Transverse colon (tissue), 4 donors: ENCODE results near the gene ISG20L2.

ENCODE experiments used
- EP300 ChIP-seq: sonication (generic); formaldehyde crosslinking; IDR thresholded peaks from one replicate; pipeline ENCODE4 v1.6.1; 2017; ENCODE audit warnings: antibody characterized with exemption, low read depth
- POLR2A ChIP-seq: fragments of 450-650 bp; IDR thresholded peaks from one replicate; pipeline ENCODE4 v1.6.1; 2016; ENCODE audit warnings: antibody characterized with exemption, mild to moderate bottlenecking, moderate library complexity
- POLR2AphosphoS5 ChIP-seq, 3 donors: sonication (generic); formaldehyde crosslinking; IDR thresholded peaks; one replicate each; pipeline ENCODE4 v1.6.1; 2016; ENCODE audit warnings: antibody characterized with exemption in 3 of 3
- TF ChIP-seq, protein P1 (sequence below), 5 experiments: fragments of 200-600 bp in 3 of 5; fragments of 450-650 bp in 2 of 5; sonication (generic) in 3 of 5; IDR thresholded peaks; 1 replicate in 2 of 5; 2 replicates in 3 of 5; pipeline ENCODE4 v1.5.1; 2016 to 2017; ENCODE audit warnings: antibody characterized with exemption in 5 of 5, inconsistent platforms in 3 of 5, mild to moderate bottlenecking in 2 of 5, moderate library complexity in 1 of 5

DNA sequence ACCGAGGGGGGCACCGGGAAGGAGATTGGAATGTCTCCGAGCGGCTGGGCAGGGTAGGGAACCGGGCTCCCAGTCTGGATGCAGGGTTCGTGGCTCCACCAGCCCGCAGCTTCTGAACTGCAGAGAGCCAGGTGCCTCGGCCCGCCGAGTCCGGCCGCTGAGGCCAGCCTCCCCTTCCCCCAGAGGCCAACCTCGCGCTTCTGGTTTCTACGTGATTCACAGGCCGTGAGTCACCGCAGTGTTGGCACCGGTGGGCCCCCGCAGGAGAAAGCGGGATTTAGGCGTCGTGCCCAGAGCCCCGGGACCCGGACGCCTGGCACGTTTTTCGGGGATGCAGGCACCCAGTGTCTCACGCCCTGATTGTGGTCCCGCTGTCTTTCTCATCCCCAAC is 23.6 kb downstream of the ISG20L2 start:
- TF ChIP-seq, protein P1, sequence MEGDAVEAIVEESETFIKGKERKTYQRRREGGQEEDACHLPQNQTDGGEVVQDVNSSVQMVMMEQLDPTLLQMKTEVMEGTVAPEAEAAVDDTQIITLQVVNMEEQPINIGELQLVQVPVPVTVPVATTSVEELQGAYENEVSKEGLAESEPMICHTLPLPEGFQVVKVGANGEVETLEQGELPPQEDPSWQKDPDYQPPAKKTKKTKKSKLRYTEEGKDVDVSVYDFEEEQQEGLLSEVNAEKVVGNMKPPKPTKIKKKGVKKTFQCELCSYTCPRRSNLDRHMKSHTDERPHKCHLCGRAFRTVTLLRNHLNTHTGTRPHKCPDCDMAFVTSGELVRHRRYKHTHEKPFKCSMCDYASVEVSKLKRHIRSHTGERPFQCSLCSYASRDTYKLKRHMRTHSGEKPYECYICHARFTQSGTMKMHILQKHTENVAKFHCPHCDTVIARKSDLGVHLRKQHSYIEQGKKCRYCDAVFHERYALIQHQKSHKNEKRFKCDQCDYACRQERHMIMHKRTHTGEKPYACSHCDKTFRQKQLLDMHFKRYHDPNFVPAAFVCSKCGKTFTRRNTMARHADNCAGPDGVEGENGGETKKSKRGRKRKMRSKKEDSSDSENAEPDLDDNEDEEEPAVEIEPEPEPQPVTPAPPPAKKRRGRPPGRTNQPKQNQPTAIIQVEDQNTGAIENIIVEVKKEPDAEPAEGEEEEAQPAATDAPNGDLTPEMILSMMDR (IDR thresholded peaks at IDR 0.05), result no peak
- TF ChIP-seq POLR2A (no peak), EP300 (no peak), POLR2AphosphoS5 (IDR thresholded peaks at IDR 0.05) (no peak)
